GM19467 (cell line): ENCODE data around the gene EVL.
"Not testable (repeated sequence)": the region's sequence is repeated elsewhere in the genome, so short reads cannot be mapped to it uniquely, and the experiment has no call there.

Experiments used
- ATAC-seq: cut with Tn5 transposase; IDR thresholded peaks from one replicate; pipeline ENCODE4 v1.9.1; 2021; ENCODE audit warnings: mild to moderate bottlenecking, moderate library complexity; ENCODE audit not compliant: unreplicated experiment

The EVL gene

DNA sequence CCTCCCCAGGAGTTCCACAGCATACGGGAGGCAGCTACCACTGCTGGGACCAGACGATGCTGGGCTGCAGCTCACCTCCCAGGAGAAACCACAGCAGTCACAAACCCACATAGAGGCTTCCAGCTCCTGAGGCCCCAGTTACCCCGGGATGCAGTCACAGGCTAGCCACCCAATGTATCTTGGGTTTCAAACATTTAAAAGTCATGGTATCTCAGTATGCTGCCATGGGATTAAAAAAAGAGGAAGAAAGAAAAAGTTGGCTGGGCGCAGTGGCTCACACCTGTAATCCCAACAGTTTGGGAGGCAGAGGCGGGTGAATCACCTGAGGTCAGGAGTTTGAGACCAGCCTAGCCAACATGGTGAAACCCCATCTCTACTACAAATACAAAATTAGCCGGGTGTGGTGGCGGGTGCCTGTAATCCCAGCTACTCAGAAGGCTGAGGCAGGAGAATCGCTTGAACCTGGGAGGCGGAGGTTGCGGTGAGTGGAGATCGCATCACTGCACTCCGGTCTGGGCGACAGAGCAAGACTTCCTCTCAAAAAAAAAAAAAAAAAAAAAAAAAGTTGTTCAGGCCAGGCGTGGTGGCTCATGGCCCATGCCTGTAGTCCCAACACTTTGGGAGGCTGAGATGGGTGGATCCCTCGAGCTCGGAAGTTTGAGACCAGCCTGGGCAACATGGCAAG lies 92.5 kb downstream of the EVL start:
- not testable (repeated sequence) for ATAC-seq

DNA sequence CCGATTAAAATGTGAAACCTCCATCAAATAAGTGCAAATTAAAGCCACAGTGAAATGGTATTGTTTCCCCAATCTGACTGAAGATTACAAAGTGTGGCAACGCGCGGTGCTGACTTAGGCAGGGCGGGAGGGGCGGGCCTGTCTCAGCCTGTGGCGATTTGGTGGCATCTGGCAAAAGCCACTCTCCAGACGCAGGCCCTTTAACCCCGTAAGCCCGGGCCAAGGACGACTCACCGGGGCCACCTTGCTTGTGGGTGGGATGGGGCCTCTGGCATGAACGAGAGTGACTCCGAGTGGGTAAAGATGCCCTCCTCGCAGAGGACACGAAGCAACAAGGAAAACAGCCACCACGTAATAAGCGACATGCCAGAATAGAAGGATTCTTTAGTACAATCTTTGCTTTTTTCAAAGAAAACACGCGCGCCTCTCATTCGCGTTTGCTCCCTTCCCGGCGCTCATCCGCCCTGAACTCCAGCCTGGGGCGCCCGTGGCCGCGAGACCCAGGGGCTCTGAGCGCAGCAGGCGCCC lies 93.4 kb downstream of the EVL start:
- no peak for ATAC-seq

DNA sequence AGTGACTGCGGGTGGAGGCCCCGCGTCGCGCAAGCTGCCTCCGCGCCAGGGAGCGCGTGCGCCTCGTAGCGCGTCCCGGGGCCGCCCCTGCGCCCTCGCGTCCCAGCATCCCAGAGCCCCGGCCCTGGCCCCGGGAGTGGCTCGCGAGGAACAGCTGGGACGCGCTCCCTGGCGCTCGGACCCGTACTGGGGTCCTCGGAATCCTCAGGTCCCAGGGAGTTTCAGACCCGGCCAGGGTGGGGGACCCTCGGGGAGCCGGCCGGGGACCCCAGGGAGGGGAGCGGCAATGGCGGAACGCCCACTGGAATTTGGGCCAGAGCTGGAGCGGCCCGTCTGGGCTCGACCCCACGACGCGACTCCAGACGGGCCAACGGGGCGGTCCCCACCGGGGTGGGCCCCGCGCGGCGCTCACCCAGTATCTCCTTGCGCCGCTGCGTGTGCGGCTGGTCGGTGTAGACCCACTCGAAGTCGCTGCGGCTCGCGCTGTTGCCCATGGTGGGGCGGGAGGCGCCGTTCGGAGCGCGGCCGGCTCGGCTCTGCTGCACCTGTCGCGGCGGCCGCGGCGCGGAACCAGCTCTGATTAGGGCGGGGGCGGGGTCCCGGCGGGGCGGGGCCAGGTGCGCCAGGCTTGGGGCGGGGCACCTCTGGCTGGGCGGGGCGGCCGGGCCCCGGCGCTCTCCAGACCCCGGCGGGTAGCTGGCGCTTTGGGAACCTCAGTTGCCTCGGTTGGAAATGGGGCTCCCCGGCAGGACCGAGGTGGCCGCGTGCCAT lies 94.1 kb downstream of the EVL start, which contains the start of gene DEGS2:
Gene DEGS2 (minus strand): TSS at position 552 of the 771 bp plus-strand sequence. CDS start 58 bp downstream, at position 494.
- no peak for ATAC-seq

DNA sequence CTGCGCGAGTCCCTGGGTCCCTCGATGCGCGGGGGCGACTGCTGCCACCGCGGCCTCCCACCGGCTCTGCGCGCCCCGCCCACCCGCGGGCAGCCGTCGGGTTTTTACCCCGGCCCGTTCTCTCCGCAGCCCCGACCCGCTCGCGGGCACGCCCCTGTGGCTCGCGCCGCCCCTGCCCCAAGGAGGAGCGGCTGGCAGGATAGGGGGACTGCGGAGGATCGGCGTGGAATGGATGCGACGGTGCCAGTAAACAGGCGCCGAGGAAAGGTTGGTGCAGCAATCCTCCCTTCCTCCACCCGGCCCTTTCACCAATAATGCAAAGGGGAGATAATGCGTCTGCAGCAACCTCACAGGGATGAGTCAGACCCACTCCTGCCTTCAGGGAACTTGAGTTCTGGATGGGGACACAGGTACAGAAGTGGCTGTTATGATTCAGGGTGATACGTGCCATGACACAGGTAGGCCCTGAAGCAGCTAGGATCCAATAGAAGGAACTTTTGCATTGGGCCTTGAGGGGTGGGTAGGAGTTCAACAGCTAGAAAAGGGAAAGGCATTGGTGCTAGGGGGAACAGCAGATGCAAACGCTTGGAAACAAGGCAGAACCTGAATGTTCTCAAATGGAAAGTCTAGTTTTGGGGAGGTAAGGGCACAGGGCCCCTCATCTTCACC lies 94.8 kb downstream of the EVL start:
- no peak for ATAC-seq

DNA sequence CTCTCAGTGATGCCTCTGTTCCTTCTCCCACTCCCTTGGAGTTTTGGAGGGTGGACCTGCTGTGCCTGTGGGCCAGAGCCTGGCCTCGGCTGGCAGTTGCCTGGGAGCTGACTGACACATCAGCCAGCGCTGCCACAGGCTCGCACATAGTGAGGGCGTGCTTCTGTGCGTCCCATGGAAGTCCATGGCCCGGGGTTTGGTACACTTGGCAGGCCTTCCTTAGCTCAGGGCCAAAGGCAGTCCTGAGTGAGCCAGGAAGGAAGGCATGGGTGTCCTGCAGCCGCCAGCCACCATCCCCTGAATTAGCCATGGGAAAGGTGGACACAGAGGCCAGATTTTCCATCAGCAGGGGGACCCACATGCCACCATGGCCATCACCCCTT lies 95.3 kb downstream of the EVL start:
- ATAC-seq, result no peak

DNA sequence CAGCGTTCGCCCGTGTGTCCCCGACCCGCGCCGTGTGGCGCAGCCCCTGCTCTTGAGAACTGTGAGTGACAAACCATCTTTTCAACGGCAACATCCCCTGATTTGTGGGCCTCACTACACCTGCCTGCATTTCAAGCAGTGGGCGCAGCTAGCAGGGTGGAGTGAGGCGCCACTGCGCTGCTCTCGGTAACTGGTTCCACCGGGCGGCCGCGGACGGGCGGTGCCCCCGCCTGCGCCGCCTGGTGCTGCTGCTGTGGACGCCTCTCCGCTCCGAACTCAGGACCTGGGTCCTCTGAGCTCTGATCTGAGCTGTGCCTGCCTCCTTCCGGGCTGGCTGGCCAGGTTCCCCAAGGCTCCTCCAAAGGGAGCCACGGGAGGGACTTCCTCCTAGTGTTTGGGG lies 100.2 kb downstream of the EVL start:
- ATAC-seq, result no peak

DNA sequence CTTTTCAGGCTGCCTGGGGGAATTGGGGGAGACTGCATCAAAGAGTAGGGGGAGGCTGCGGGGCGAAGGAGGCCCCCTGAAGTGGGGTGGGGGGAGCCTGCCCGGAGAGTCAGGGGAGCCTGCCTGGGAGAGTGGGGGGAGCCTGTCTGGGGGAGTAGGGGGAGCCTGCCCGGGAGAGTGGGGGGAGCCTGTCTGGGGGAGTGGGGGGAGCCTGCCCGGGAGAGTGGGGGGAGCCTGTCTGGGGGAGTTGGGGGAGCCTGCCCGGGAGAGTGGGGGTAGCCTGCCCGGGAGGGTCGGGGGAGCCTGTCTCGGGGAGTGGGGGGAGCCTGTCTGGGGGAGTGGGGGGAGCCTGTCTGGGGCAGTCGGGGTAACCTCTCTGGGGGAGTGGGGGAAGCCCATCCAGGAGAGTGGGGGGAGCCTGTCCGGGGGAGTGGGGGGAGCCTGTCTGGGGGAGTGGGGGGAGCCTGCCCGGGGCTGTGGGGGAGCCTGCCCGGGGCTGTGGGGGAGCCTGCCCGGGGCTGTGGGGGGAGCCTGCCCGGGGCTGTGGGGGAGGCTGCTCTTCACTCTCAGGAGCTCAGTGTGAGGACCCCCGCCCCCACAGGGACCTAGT lies 100.7 kb downstream of the EVL start:
- ATAC-seq, result no peak

DNA sequence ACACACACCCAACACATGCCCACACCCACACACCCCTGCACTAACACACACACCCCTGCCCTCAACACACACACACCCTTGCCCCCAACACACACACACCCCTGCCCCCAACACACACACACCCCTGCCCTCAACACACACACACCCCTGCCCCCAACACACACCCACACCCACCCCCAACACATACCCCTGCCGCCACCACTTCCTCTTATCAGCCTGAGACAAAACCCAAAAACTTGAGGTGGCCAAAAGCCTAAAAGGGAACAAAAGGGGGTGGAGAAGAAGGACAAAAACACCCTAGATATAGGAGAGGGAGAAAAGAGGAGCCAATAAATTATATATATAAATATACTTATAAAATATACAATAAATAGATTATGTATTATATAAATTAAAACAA lies 103.3 kb downstream of the EVL start:
- ATAC-seq, result no peak

DNA sequence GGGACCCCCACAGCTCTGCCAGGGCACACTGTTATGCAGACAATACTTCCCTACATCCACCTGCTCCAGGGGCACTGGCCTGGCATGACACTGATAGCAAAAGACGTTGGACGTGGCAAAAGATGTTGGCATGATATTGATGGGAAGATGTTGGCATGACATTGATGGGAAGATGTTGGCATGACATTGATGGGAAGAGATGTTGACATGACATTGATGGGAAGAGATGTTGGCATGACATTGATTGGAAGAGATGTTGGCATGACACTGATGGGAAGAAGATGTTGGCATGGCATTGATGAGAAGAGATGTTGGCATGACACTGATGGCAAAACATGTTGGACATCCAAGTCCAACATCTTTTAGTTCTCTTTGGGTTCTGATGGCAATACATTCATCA lies 105.7 kb downstream of the EVL start:
- no peak for ATAC-seq

DNA sequence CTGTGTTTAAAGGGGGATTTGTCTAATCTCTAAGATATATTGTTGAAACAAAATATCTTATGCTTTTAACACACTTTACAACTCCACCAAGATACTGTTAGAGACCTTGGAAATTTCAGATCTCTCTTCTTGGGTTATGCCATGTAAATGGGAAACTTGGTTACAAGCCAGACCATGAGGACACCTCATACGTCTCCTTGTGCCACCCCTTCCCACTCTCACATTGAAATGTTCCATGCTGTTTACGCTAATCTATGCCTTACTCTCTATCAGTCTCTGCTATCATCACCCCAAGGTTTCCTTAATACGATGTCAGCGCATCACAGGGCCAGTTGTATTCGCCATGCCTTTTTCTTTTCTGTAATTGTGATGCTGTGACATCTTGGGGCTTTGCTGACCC lies 107.6 kb downstream of the EVL start:
- ATAC-seq, result no peak

DNA sequence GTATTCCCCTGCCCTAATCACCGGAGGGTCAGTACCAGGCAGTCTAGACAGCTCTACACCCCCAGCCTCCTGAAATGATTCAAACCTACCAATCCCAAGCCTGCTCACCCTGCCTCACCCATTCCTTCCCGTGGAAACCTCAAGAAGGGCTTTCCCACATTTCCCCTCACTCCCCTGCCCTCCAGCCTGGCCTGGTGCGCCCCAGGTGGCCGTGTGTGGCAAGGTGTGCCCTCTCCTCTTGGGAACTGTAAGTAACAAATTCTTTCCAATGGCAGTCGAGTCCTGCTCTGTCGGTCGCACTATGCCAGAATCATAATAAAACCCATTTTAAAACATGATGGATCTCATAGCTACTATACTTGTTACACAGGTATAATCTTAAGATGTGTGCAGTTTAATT lies 108.1 kb downstream of the EVL start:
- ATAC-seq, result no peak

DNA sequence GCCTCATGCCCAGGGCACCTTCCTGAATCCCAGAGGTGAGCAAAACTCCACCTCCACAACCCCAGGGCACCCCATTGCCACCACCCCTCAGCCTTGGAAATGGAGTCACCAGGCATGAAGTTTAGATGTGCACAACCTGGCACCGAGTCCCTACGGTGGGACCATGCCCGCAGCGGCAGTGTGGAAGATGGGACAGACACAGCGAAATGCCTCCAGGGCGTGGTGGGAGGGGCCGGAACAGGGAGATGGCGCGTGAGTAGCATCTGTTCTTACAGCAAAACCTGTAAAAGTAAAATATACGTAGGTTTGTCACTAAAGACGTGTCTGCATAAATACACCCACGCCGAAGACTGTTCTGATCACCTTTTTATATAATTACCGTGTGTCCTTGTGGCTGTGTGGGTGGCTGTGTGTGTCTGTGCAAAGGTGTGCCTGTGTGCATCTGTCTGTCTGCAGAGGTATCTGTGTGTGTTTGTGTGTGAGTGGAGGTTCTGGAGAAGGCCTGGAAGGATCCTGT lies 111.6 kb downstream of the EVL start:
- ATAC-seq, result no peak

DNA sequence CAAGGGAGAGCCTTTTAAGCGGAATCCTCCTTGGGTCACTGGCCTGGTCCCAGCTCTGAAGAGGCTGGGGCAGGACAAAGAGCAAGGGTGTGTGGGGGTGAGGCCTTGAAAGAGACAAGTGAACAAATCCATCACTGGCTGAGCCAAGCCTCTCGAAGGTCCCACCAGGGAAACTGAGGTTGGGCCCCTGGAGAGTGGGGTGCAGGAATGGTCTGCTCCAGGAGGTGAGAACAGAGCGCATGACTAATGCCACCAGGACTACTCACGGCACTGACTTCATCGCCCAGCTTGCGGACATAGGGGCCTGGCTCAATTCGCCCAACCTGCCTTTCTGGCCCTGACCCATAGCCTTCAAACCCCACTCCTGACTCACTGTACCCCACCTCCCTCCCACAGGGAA lies 113.5 kb downstream of the EVL start:
- ATAC-seq, result no peak

DNA sequence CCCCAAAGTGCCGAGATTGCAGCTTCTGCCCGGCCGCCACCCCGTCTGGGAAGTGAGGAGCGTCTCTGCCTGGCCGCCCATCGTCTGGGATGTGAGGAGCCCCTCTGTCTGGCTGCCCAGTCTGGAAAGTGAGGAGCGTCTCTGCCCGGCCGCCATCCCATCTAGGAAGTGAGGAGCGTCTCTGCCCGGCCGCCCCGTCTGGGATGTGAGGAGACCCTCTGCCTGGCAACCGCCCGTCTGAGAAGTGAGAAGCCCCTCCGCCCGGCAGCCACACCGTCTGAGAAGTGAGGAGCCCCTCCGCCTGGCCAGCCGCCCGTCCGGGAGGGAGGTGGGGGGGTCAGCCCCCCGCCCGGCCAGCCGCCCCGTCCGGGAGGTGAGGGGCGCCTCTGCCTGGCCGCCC lies 115.4 kb downstream of the EVL start:
- not testable (repeated sequence) for ATAC-seq

DNA sequence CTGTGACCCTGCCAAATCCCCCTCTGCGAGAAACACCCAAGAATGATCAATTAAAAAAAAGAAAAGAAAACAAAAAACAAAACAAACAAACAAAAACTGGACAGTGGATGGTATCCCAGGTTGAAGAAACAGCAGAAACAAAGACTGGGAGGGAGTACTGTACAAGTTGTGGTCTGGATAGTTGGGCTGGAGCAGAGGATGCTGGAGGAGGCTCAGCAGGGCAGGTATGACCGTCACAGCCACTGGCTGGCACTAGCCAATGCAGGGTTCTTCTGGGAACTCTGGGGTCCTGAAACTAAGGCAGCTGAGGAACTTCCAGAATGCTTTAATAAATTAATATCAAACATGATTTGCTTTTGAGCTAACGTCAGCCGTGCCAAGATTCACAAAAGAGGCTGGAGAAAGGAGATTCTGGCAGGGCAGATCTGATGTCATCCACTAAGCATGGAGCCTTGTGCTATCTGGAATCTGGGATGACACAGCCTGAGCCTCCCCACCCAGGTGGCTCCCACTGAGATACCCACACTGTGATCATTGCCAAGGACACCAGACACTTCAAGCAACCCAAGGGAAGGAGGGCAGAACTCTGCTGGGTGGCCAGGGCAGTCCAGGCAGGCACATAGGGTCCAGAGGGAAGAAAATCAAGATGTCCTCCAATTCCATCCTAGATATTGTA lies 116.8 kb downstream of the EVL start:
- ATAC-seq, result not testable (repeated sequence)

DNA sequence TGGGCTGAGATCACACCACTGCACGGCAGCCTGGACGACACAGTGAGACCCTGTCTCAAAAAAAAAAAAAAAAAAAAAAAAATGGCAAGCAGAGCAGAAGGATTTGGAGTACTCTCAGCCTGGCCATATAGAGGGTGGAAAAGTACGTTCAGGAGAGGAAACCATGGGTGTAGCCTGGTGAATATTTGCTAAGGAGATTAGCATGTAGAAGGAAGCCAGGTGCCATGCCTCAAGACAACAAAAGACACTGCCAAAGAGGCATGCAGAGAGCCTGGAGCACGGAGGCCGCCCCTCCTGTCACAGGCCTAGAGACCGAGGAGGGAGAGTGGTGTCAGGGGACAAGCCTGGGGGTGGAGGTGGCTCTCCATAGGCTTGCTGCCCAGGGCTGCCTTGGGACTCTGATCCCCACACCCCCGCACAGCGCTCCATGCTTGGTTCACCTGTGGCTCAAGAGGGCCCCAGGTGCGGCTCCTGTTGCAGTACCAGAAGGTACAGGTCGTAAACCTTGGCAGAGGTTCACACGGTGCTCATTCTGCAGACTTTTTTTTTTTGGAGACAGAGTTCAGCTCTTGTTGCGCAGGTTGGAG lies 122.1 kb downstream of the EVL start:
- no peak for ATAC-seq

DNA sequence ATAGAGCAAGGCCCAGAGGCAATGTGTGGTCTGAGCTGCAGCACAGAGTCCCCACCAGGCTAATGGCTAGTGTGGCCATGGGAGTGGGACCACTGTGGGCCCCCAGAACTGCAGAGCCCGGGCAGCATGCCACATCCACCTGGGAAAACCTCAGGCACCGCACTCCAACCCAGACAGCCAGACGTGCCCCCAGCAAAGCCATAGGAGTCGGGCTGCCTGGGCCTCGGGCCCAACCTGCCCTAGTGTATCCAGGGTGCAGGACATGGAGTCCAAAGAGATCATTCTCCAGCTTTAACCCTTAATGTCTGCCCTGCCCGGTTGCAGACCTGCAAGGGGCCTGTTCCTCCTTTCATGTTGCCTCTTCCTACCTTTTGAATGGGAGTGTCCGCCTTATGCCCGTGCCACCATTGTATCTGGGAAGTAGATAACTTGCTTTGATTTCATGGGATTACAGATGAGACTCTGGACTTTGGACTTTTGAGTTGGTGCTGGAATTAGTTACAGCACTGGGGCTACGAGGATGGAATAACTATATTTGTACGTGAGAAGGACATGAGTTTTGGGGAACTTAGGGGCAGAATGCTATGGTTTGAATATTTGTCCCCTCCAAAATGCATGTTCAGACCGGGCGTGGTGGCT lies 123.3 kb downstream of the EVL start:
- no peak for ATAC-seq

DNA sequence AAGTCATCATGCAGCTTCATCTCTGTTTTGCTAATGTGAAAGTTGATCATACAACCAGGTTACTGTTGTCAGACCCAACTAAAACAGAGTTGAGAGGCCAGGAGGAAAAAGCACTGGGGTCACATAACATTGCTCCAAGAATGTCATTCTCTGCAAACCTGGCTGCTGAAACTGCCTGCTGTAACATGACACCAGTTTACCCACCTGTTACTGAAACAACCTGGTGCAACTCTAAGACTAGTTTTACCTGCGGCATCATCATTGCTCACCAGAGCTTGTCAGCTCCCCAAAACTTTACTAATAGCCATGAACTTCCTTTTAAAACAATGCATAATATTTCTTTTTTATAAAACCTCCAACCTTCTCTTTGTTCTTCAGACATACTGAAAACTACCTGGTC lies 124.9 kb downstream of the EVL start:
- no peak for ATAC-seq

DNA sequence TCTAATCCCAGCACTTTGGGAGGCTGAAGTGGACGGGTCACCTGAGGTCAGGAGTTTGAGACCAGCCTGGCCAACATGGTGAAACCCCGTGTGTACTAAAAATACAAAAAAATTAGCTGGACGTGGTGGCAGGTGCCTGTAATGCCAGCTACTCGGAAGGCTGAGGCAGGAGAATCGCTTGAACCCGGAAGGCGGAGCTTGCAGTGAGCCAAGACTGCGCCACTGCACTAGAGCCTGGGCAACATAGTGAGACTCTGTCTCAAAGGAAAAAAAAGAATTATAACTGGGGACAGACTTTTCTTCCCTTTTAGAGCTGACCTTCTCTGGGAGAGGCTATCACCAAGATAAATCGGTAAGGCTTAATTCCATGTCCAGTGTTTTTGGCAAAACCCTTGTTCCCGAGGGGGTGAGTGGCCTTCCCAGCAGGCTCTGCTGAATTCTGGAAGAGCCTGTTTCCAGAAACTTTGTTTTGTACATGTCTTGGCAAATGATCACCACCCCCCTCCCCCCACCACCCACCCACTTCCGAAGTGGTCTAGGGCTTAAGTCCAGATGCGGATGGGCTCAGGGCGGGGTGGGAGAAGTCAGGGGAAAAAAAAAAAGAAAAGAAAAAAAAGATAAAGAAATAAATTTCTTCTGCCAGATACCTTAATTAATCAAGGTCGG lies 126.5 kb downstream of the EVL start:
- ATAC-seq, result no peak
